ENCODE results near the gene RASA4B.
"Not testable (repeated sequence)": the region's sequence is repeated elsewhere in the genome, so short reads cannot be mapped to it uniquely, and the experiment has no call there.

RASA4B gene

GRCh38 chr7:102457352-102457924 lies 60.1 kb downstream of the RASA4B start:
- no peak for FAIRE-seq
- DNase-seq (ENCODE audit: insufficient read length, low spot score), result no peak

- no peak for DNase-seq (ENCODE audit: insufficient read length, low spot score)
These were observed 61.2 kb downstream of the RASA4B start for GRCh38 chr7:102456327-102456726.

GRCh38 chr7:102455596-102455995 lies 62.0 kb downstream of the RASA4B start:
- DNase-seq (ENCODE audit: insufficient read length, low spot score) (no peak), FAIRE-seq (no peak)

More at GRCh38 chr7:102456327-102456726, 61.2 kb downstream of the RASA4B start:
- no peak for FAIRE-seq

GRCh38 chr7:102454932-102455331 lies 62.6 kb downstream of the RASA4B start:
- DNase-seq (ENCODE audit: insufficient read length, low spot score), result not testable (repeated sequence)

GRCh38 chr7:102454468-102454867 lies 63.1 kb downstream of the RASA4B start:
- DNase-seq (ENCODE audit: insufficient read length, low spot score) (no peak), FAIRE-seq (no peak)

More at GRCh38 chr7:102454932-102455331, 62.6 kb downstream of the RASA4B start:
- FAIRE-seq, result not testable (repeated sequence)

- no peak for DNase-seq (ENCODE audit: insufficient read length, low spot score)
- no peak for FAIRE-seq
These were observed 64.3 kb downstream of the RASA4B start for GRCh38 chr7:102453319-102453718.

GRCh38 chr7:102452451-102452850 lies 65.1 kb downstream of the RASA4B start:
- FAIRE-seq, result no peak

GRCh38 chr7:102451371-102452054 lies 66.1 kb downstream of the RASA4B start:
- FAIRE-seq (no peak), DNase-seq (ENCODE audit: insufficient read length, low spot score) (no peak)

More at GRCh38 chr7:102452451-102452850, 65.1 kb downstream of the RASA4B start:
- no peak for DNase-seq (ENCODE audit: insufficient read length, low spot score)

GRCh38 chr7:102450242-102450641 lies 67.3 kb downstream of the RASA4B start:
- FAIRE-seq, result no peak
- no peak for DNase-seq (ENCODE audit: insufficient read length, low spot score)

- no peak for FAIRE-seq
These were observed 68.4 kb downstream of the RASA4B start for GRCh38 chr7:102449136-102449535.

GRCh38 chr7:102447311-102447710 lies 70.3 kb downstream of the RASA4B start:
- DNase-seq (ENCODE audit: insufficient read length, low spot score), result no peak
- no peak for FAIRE-seq

More at GRCh38 chr7:102449136-102449535, 68.4 kb downstream of the RASA4B start:
- DNase-seq (ENCODE audit: insufficient read length, low spot score), result no peak

- FAIRE-seq, result no peak
- no peak for DNase-seq (ENCODE audit: insufficient read length, low spot score)
These were observed 71.0 kb downstream of the RASA4B start for GRCh38 chr7:102446387-102447156.

- DNase-seq (ENCODE audit: insufficient read length, low spot score) (no peak), FAIRE-seq (no peak)
These were observed 71.9 kb downstream of the RASA4B start for GRCh38 chr7:102445674-102446071.

GRCh38 chr7:102444961-102445673 lies 72.5 kb downstream of the RASA4B start:
- peak; percentile 96 for FAIRE-seq
- no peak for DNase-seq (ENCODE audit: insufficient read length, low spot score)

- DNase-seq (ENCODE audit: insufficient read length, low spot score) (no peak), FAIRE-seq (no peak)
These were observed 77.4 kb downstream of the RASA4B start for GRCh38 chr7:102439963-102440795.

- DNase-seq (ENCODE audit: insufficient read length, low spot score) (no peak), FAIRE-seq (no peak)
These were observed 81.5 kb downstream of the RASA4B start for GRCh38 chr7:102436118-102436517.

GRCh38 chr7:102434039-102434486 lies 83.5 kb downstream of the RASA4B start:
- FAIRE-seq (peak; percentile 76), DNase-seq (ENCODE audit: insufficient read length, low spot score) (no peak)

GRCh38 chr7:102433219-102434038 lies 84.1 kb downstream of the RASA4B start, which contains the start of gene ORAI2:
Gene ORAI2 (plus strand): TSS chr7:102433575. CDS start chr7:102438957, 5,382 bp downstream.
- DNase-seq (ENCODE audit: insufficient read length, low spot score) (no peak), FAIRE-seq (peak; percentile 31)

Measured in GM19239 (cell line).